Upper lobe of left lung (tissue), 6 donors: ENCODE measurements around the gene APOL6. TPM values are rescaled to one million over a fixed set of nuclear protein-coding genes. Genes with fewer than 3 reads are reported as not detected.

Source experiments
- ATAC-seq, 2 donors: fragments of 200-7000 bp; cut with Tn5 transposase; one replicate each; pipeline ENCODE4 v1.9.1; 2022; ENCODE audit warnings: mild to moderate bottlenecking in 2 of 2, moderate library complexity in 2 of 2; ENCODE audit not compliant: low FRiP score in 2 of 2
- DNase-seq, 2 donors: peaks; one replicate each; pipeline ENCODE4 v3.0.0-alpha.2; 2019 to 2020
- H3K27ac ChIP-seq, 4 donors: fragments of 200-600 bp; sonication (generic); one replicate each; pipeline ENCODE4 v1.5.1; 2016 to 2019
- H3K27me3 ChIP-seq, 4 donors: fragments of 200-600 bp; sonication (generic); one replicate each; pipeline ENCODE4 v1.5.1; 2017 to 2019
- H3K36me3 ChIP-seq, 4 donors: fragments of 200-600 bp; sonication (generic); one replicate each; pipeline ENCODE4 v1.5.1; 2016 to 2019
- H3K4me1 ChIP-seq, 4 donors: fragments of 200-600 bp; sonication (generic); one replicate each; pipeline ENCODE4 v1.5.1; 2018 to 2019
- H3K4me3 ChIP-seq, 4 donors: fragments of 200-600 bp; sonication (generic); one replicate each; pipeline ENCODE4 v1.5.1; 2017 to 2019; ENCODE audit warnings: mild to moderate bottlenecking in 2 of 4, moderate library complexity in 1 of 4
- H3K9me3 ChIP-seq, 4 donors: fragments of 200-600 bp; sonication (generic); one replicate each; pipeline ENCODE4 v1.5.1; 2018 to 2019
- CTCF ChIP-seq, 6 experiments: fragments of 450-650 bp in 4 of 6; fragments of 200-600 bp in 2 of 6; sonication (generic) in 2 of 6; IDR thresholded peaks; one replicate each; pipeline ENCODE4 v1.5.1; 2016 to 2019; ENCODE audit warnings: antibody characterized with exemption in 6 of 6
- EP300 ChIP-seq, 4 donors: sonication (generic); formaldehyde crosslinking; IDR thresholded peaks; one replicate each; pipeline ENCODE4 v1.5.1; 2017; ENCODE audit warnings: antibody characterized with exemption in 4 of 4, control low read depth in 2 of 4
- POLR2A ChIP-seq, 4 donors: fragments of 450-650 bp; IDR thresholded peaks; one replicate each; pipeline ENCODE4 v1.5.1; 2016 to 2017; ENCODE audit warnings: antibody characterized with exemption in 4 of 4, mild to moderate bottlenecking in 2 of 4
- POLR2AphosphoS5 ChIP-seq, 2 donors: sonication (generic); formaldehyde crosslinking; IDR thresholded peaks; one replicate each; pipeline ENCODE4 v1.5.1; 2017; ENCODE audit warnings: antibody characterized with exemption in 2 of 2
- WGBS, 2 donors: methylation state at CpG; one replicate each; pipeline ENCODE4 v1.1.5; 2017 to 2018; 5-methylcytosine and 5-hydroxymethylcytosine counted together
- total RNA-seq, 6 donors: library from RNA; depleted of rRNA in 4 of 6; stranded (reverse); fragments of >200 nt in 4 of 6; gene quantifications; one replicate each; pipeline versions ENCODE4 v1.1.0 to v1.2.1, GENCODE V29; 2016 to 2021
- donor health status: DM: no; HTN: no; CAD: no; lungs with moderate emphysema.
- donor health status: DM: no; HTN: yes; CAD: no; lungs with severe emphysema.

APOL6 gene
- total RNA-seq, 6 donors from 2014 or later: 27.6 to 54.4 (median 30.8) TPM

- H3K9me3 ChIP-seq: no peaks in the 10 kb centered on the region
- H3K36me3 ChIP-seq: no peaks in the 10 kb centered on the region
- H3K27ac ChIP-seq: no peak overlapping the region
- 81 to 86% methylated on average over 7 of the region's 7 CpGs for WGBS, 2 donors
- DNase-seq: no peak
- H3K4me3 ChIP-seq: no peak overlapping the region
- H3K4me1 ChIP-seq: no peaks in the 10 kb centered on the region
- H3K27me3 ChIP-seq: no peaks in the 10 kb centered on the region
- no peak for ATAC-seq
- no peak for TF ChIP-seq POLR2A (IDR thresholded peaks at IDR 0.05)
- no peak for TF ChIP-seq CTCF (IDR thresholded peaks at IDR 0.05)
- no peak for TF ChIP-seq EP300 (IDR thresholded peaks at IDR 0.05)
- no peak for TF ChIP-seq POLR2AphosphoS5 (IDR thresholded peaks at IDR 0.05)
Measured at GRCh38 chr22:35703861-35704584, 55.8 kb downstream of the APOL6 start.

- H3K27me3 ChIP-seq: no peaks in the 10 kb centered on the region
- TF ChIP-seq POLR2AphosphoS5 (IDR thresholded peaks at IDR 0.05) (no peak), EP300 (IDR thresholded peaks at IDR 0.05) (no peak), POLR2A (IDR thresholded peaks at IDR 0.05) (no peak), CTCF (IDR thresholded peaks at IDR 0.05) (no peak)
- WGBS, 2 donors: 93 to 94% methylated on average over 3 of the region's 3 CpGs
Measured at GRCh38 chr22:35705141-35705540, 56.9 kb downstream of the APOL6 start.

DNA sequence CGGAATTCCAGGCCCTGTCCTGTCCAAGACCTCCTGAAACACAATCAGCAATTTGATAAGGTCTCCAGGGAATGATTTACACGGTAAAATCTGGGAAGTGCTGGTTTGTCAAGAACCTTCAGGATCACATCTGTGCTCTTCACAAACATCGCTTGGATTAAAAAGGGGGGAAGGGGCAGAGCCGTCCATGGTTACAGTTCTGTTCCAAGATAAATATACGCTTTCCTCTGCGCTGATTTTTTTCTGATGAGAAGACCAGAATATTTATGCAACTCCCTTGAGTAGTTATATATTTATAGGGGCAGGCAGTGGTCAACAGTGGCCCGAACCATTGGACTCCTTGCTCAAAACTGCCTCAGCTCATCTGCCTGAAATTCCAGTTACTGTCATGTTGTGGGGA lies 60.2 kb downstream of the APOL6 start:
- 53 to 62% methylated on average over 7 of the region's 7 CpGs for WGBS, 2 donors
- H3K27ac ChIP-seq: no peak overlapping the region
- no peaks in the 10 kb centered on the region for H3K4me1 ChIP-seq
- ATAC-seq (no peak), DNase-seq (no peak)
- TF ChIP-seq CTCF (IDR thresholded peaks at IDR 0.05) (no peak), POLR2A (IDR thresholded peaks at IDR 0.05) (no peak), EP300 (IDR thresholded peaks at IDR 0.05) (no peak), POLR2AphosphoS5 (IDR thresholded peaks at IDR 0.05) (no peak)
- no peaks in the 10 kb centered on the region for H3K36me3 ChIP-seq
- H3K27me3 ChIP-seq: no peaks in the 10 kb centered on the region
- H3K9me3 ChIP-seq: peaks cover 0 to 8% (median 2%) of the 10 kb centered on the region in 4 donors
- no peak overlapping the region for H3K4me3 ChIP-seq

More at GRCh38 chr22:35705141-35705540, 56.9 kb downstream of the APOL6 start:
- H3K36me3 ChIP-seq: no peaks in the 10 kb centered on the region
- ATAC-seq (no peak), DNase-seq (no peak)
- no peak overlapping the region for H3K4me3 ChIP-seq
- no peaks in the 10 kb centered on the region for H3K9me3 ChIP-seq
- no peaks in the 10 kb centered on the region for H3K4me1 ChIP-seq
- no peak overlapping the region for H3K27ac ChIP-seq

DNA sequence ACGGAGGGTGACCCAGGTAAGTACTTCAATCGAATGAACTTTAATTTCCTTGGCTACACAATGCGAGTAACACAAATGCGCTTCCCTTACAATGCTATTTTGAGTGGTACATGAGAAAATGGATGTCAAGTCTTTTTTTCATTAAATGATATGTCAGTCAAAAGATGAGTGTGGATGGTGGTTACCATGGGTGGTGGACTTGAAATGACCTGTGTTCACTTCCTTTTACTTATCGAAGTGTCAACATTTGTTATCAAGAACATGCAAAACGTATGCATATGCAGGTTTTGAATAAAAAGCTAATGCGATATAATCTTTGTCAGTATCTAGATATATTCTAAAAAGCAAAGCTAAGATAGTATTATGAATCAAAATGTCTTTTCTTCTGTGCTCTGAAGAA lies 60.7 kb downstream of the APOL6 start:
- no peak for TF ChIP-seq POLR2A (IDR thresholded peaks at IDR 0.05)
- no peak for TF ChIP-seq EP300 (IDR thresholded peaks at IDR 0.05)
- no peak for TF ChIP-seq CTCF (IDR thresholded peaks at IDR 0.05)
- no peak for TF ChIP-seq POLR2AphosphoS5 (IDR thresholded peaks at IDR 0.05)
- WGBS, 2 donors: 75 to 79% methylated on average over 7 of the region's 7 CpGs
- ATAC-seq: no peak

GRCh38 chr22:35711336-35711735 lies 63.1 kb downstream of the APOL6 start:
- no peak for TF ChIP-seq POLR2A (IDR thresholded peaks at IDR 0.05)
- no peak for TF ChIP-seq POLR2AphosphoS5 (IDR thresholded peaks at IDR 0.05)
- TF ChIP-seq CTCF (IDR thresholded peaks at IDR 0.05): no peak
- no peak for TF ChIP-seq EP300 (IDR thresholded peaks at IDR 0.05)
- Histone ChIP-seq H3K36me3 (no peaks in the 10 kb centered on the region), H3K27ac (no peak overlapping the region), H3K4me1 (no peaks in the 10 kb centered on the region), H3K27me3 (no peaks in the 10 kb centered on the region), H3K9me3 (peaks cover 0 to 8% (median 2%) of the 10 kb centered on the region in 4 donors), H3K4me3 (no peak overlapping the region)
- ATAC-seq: no peak
- 72 to 81% methylated on average over 4 of the region's 4 CpGs for WGBS, 2 donors
- no peak for DNase-seq

More for the DNA sequence above, 60.7 kb downstream of the APOL6 start:
- no peaks in the 10 kb centered on the region for H3K4me1 ChIP-seq
- no peaks in the 10 kb centered on the region for H3K27me3 ChIP-seq
- no peaks in the 10 kb centered on the region for H3K36me3 ChIP-seq
- DNase-seq: no peak
- H3K27ac ChIP-seq: no peak overlapping the region
- no peak overlapping the region for H3K4me3 ChIP-seq
- H3K9me3 ChIP-seq: peaks cover 0 to 8% (median 2%) of the 10 kb centered on the region in 4 donors
